WI38 (cell line): Measurements from ENCODE around the gene TAB2.
"Not testable (repeated sequence)": the region's sequence is repeated elsewhere in the genome, so short reads cannot be mapped to it uniquely, and the experiment has no call there.

ENCODE experiments used
- H3K4me3 ChIP-seq: 2 replicates; pipeline ENCODE4 v1.5.1; 2011; ENCODE audit warnings: low read depth, mild to moderate bottlenecking, control low read depth, low read length
- TF ChIP-seq, protein P1 (sequence below): IDR thresholded peaks from 2 replicates; pipeline ENCODE4 v1.5.1; 2012; ENCODE audit warnings: low read depth, mild to moderate bottlenecking, control low read depth, low read length

Gene TAB2

DNA sequence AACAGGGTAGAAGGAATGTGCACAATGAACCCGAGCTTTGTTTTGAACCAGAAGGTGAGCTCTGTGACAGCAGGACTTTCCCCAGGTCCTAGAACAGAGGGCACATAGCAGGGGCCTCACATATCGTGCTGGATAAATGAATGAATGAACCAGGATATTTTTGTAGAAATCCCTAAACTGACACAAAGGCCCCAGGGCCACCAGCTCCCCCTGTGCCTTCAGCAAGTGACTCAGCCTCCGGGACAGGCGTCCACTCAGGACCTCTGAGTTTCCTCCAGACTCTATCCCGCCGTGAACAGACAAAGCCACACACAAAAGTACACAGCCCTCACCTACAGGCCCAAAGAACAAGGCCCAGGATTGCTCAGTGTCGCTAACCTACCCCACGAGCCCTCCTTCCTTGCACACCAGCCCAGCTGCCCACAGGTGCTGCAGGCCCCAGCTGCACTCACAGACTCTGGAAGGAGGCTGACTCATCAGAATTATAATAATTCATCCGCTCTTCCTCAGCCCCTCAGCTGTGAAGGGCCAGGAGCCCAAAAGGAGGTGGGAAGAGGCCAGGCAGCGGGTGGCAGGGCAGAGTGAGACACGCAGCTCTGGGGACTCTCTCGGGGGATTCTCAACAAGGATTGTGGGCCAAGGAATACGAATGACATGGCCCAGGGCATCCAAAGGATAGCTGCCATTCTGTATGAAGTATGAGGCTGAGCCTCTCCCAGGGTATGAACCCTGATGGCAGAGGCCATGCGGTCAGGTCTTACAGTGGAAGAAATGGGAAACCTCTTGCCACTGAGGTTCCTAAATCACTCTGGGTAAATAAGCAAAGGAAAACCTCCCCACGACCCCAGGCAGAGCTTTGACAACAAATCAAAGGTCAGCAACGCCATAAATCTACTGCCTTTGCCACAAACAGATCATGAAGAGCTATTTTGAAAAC lies 123.5 kb downstream of the TAB2 start:
- no peak overlapping the region for H3K4me3 ChIP-seq
- TF ChIP-seq, protein P1, sequence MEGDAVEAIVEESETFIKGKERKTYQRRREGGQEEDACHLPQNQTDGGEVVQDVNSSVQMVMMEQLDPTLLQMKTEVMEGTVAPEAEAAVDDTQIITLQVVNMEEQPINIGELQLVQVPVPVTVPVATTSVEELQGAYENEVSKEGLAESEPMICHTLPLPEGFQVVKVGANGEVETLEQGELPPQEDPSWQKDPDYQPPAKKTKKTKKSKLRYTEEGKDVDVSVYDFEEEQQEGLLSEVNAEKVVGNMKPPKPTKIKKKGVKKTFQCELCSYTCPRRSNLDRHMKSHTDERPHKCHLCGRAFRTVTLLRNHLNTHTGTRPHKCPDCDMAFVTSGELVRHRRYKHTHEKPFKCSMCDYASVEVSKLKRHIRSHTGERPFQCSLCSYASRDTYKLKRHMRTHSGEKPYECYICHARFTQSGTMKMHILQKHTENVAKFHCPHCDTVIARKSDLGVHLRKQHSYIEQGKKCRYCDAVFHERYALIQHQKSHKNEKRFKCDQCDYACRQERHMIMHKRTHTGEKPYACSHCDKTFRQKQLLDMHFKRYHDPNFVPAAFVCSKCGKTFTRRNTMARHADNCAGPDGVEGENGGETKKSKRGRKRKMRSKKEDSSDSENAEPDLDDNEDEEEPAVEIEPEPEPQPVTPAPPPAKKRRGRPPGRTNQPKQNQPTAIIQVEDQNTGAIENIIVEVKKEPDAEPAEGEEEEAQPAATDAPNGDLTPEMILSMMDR: no peak

DNA sequence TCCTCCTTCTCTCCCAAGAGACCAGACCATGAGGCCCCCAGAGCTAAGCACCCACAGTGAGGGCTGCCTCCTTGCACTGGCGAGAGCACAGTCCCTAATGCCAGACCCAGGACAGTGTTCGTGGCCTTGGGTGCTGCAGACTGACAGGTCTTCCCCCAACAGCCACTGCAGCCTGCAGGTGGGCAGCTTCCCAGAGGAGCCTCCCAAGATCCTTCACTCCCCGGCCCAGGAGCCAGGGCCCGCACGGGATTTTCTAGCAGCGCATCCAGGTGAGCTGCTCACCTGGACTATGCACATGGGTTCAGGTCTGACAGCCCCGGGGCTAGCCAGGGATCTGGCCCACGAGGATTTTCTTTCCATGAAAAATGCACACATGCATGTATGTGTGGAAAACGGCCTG lies 124.2 kb downstream of the TAB2 start:
- TF ChIP-seq, protein P1: no peak
- no peak overlapping the region for H3K4me3 ChIP-seq

DNA sequence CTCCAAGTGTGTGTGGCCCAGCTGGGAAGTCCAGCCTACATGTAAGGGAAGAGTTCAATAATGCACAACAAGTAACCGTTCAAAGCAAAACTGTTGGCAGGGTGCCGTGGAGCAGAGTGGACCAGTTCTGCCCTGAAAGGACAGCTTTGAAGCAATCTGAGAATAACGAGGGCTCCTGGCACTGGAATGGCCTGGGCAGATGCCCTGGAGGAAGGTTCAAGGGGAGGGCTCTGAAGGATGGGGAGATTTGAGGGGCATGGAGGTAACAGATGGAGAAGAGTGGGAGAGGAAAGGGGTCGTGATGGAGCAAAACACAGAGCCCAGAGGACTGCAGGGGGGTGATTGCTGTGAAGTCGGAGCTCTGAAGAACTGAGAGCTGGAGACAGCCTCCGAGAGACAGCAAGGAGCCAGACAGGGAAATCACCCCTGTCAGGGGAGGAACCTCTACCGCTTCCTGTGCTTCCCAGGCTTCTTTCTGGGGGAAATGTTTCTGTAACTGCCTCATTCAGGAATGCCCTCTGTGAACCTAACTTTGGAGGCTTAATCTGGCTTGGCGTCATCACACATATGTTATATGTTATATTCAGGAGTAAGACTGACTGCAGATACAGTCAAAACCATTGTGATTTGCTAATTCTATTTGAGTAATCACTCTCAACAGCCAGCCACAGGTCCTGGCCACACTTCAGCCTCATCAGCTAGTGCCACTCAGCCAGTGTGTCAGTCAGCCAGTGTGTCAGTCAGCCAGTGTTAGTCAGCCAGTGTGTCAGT lies 126.1 kb downstream of the TAB2 start:
- H3K4me3 ChIP-seq: no peak overlapping the region
- TF ChIP-seq, protein P1: no peak

DNA sequence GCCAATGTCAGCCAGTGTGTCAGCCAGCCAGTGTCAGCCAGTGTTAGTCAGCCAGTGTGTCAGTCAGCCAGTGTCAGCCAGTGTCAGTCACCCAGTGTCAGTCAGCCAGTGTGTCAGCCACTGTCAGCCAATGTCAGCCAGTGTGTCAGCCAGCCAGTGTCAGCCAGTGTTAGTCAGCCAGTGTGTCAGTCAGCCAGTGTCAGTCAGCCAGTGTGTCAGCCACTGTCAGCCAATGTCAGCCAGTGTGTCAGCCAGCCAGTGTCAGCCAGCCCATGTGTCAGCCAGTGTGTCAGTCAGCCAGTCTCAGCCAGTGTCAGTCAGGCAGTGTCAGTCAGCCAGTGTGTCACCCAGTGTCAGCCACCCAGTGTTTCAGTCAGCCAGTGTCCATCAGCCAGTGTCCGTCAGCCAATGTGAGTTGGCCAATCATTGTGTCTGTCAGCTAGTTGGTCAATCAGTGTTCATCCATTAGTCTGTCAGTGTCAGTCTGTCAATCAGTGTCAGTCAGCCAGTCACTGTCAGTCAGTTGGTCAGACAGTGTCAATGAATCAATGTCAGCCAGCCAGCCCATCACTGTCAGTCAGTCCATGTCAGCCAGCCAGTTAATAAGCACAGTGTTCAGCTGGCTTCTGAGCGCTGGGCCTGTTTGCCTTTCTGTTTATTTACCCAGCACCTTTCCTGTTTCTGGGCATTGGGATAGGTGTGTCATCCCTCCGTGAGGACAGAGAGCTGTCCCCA lies 127.0 kb downstream of the TAB2 start:
- H3K4me3 ChIP-seq: not testable (repeated sequence)

DNA sequence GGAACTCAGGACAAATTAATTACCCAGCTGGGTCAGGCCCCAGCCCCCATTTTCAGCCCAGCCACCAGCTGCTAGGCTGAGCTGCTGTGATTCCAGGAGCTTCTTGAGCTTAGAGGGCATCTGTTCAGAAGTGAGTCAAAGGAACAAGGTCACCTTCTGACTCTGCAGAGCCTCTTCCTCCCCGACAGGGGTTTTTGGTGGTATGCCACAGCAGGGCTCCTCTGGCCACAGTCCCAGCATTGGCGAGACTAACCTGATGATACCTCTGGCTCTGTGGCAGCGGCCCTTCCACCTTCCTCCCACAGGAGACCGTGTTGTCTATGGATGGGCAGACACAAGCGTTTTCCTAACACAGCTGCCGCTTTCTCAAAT lies 127.6 kb downstream of the TAB2 start:
- TF ChIP-seq, protein P1: no peak
- no peak overlapping the region for H3K4me3 ChIP-seq

DNA sequence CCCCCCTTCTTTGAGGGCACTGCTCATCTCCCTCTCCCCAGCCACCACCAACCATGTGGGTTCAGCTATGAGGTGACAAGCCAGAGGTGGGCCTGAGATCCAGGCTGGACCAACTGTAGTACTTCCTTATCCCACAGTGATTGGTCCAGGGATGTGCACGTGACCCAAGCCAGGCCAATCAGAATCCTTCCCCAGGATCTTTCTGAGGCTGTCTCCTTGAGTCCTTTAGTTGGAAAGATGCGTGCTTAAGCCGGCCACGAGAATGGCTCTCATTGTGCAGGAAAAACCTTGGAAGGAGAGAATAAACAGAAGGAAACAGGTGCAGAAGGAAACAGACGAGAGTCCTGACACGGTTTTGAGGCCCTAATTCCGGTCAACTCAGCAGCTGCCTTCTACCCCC lies 128.1 kb downstream of the TAB2 start:
- TF ChIP-seq, protein P1: no peak
- H3K4me3 ChIP-seq: no peak overlapping the region

DNA sequence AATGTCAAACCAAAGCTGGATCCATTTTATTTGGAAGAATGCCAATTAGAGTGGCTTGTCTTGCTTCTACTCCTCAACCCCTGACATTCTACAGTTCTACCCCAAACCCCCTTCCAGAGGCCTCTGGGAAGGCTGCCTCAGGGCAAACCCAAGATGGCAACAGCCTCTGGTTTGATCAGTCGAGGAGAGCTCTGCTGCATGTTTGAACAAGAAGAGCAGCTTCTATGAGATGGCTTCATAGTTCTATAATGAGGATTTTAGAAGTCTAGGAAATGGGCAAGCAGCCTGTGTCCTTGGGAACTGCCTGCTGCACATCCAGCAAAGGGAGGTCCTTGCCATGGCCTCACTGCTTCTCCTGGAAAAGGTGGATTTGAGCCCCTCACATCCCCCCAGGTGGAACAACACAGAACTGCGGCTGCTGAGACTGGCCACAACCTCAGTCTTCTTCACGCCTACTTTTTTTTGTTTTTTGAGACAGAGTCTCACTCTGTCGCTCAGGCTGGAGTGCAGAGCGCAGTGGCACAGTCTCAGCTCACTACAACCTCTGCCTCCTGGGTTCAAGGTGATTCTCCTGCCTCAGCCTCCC lies 129.4 kb downstream of the TAB2 start:
- no peak overlapping the region for H3K4me3 ChIP-seq
- TF ChIP-seq, protein P1: no peak
